NCI-H2196 (cell line): Measurements from ENCODE around the gene KLRD1.
"Not testable (repeated sequence)": the region's sequence is repeated elsewhere in the genome, so short reads cannot be mapped to it uniquely, and the experiment has no call there.

ENCODE experiments used
- DNase-seq: peaks from one replicate; lab custom pipeline; 2025; ENCODE audit not compliant: unreplicated experiment; lab: John Stamatoyannopoulos, UW

KLRD1 gene

GRCh38 chr12:10368206-10369171 lies 60.8 kb downstream of the KLRD1 start:
- no peak for DNase-seq

GRCh38 chr12:10369557-10370415 lies 62.1 kb downstream of the KLRD1 start:
- no peak for DNase-seq

- not testable (repeated sequence) for DNase-seq
Measured at GRCh38 chr12:10371893-10372535, 64.3 kb downstream of the KLRD1 start.

GRCh38 chr12:10372559-10372958 lies 64.9 kb downstream of the KLRD1 start:
- DNase-seq, result no peak

GRCh38 chr12:10374624-10375018 lies 67.0 kb downstream of the KLRD1 start:
- DNase-seq, result no peak

GRCh38 chr12:10378737-10379136 lies 71.1 kb downstream of the KLRD1 start:
- not testable (repeated sequence) for DNase-seq
